HG02763 (cell line): ENCODE results near the gene EVC.

ENCODE experiments used
- ATAC-seq: cut with Tn5 transposase; IDR thresholded peaks from one replicate; pipeline ENCODE4 v1.9.1; 2021; ENCODE audit warnings: mild to moderate bottlenecking, moderate library complexity; ENCODE audit not compliant: unreplicated experiment

The EVC gene

GRCh38 chr4:5730436-5730835, 19.4 kb downstream of the EVC start:
- no peak for ATAC-seq

DNA sequence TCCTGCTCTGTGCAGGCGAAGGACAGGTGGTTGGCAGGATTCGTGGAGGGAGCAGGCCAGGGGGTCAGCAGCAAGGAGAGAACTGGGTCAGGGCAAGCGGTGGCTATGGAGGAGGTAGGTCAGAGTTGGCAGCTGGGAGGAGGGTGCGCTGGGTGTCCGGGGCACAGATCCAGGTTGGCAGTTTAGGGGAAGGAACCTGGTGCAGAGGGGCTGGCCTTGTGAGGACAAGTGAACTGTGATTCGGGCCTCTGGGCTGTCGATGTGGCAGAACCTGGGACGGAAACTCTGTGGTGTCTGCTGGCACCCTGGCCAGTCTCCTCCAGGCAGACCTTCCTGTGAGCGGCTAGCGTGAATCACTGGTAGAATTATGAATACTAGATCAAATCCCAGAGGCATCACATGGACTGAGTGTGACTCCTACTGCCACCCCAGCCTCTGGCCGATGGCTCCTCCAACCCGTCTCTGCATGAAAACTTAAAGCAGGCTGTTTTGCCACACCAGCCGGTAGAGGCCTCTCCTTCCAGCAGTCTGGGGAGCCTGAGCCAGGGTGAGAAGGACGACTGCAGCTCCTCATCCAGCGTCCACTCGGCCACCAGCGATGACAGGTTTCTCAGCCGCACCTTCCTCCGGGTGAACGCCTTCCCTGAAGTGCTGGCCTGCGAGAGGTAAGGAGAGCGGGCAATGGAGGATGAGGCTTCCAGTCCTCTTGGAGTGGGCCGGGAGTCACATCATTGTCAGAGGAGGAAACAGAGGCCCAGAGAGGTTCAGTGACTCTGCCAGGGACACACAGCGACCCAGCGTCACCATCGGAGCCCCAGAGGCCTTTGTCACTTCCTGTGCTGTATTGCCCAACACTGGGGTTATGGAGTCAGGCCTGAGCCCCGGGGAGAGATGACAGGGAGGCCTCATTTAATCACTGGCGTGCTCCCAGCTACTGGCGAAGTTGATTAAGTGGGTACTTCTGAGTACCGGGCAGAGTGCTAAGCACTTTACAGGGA, 20.3 kb downstream of the EVC start:
- no peak for ATAC-seq

- ATAC-seq = no peak
Measured at GRCh38 chr4:5732158-5732557, 21.2 kb downstream of the EVC start.

- no peak for ATAC-seq
Measured at GRCh38 chr4:5734853-5735252, 23.9 kb downstream of the EVC start.

- no peak for ATAC-seq
Measured at GRCh38 chr4:5735463-5735862, 24.5 kb downstream of the EVC start.

DNA sequence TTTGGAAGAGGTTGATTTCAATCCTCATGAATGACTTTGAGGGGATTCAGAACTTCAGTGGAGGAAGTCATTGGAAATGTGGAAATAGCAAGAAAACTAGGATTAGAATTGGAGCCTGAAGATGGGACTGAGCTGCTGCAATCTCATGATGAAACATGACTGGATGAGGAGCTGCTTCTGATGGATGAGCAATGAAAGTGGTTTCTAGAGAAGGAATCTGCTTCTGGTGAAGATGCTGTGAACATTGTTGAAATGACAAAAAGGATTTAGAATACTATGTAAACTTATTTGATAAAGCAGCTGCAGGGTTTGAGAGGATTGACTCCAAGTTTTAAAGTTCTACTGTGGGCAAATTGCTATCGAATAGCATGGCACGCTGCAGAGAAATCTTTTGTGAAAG, 27.1 kb downstream of the EVC start:
- ATAC-seq = no peak

GRCh38 chr4:5742388-5742787, 31.4 kb downstream of the EVC start:
- no peak for ATAC-seq

DNA sequence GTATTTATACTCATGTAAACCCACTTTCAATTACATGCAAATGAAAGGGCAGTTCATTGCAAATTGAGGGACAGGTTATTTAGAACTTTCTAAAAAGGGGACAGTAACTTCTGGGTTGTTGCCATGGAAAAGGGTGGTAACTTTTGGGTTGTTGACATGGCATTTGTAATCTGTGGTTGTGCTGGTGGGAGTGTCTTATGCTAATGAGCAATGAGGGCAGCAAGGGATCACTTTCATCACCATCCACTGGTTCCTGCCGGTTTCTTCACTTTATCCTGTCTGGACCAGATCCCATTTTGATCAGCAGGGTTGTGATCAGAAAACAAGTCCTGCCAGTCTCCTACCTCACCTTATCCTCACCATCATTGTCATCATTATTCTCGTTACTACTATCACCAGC, 32.0 kb downstream of the EVC start:
- no peak for ATAC-seq

- no peak for ATAC-seq
Measured at GRCh38 chr4:5746250-5746649, 35.2 kb downstream of the EVC start.

- no peak for ATAC-seq
Measured at GRCh38 chr4:5746829-5747737, 36.1 kb downstream of the EVC start.

DNA sequence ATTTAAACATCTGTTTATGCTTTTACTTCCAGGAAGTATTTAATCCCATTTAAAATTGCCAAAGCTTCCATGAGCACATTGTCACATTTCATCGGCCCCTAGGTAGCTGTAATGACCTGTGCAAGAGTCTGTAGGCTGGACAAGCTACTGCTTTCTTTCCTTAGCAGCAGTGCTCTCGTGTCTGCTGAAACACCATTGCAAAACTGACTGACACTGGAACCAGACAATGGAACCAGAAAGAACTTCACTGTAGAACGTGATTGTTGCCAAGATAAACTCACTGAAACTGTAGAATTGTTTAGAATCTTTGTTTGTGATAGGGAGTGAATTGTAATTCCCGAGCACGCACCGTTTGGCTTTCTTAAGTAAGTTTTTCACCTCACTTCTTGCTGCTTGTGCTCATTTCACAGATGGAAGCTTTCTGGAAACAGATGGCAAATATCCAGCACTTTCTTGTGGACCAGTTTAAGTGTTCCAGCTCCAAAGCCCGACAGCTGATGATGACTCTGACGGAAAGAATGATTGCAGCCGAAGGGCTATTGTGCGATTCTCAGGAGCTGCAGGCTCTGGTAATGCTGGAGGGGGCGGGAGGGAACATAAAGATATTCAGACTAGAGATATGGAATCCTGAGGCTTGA, 36.9 kb downstream of the EVC start:
- no peak for ATAC-seq

GRCh38 chr4:5749568-5749967, 38.6 kb downstream of the EVC start:
- ATAC-seq = no peak

GRCh38 chr4:5750052-5750945, 39.3 kb downstream of the EVC start:
- ATAC-seq = no peak

- no peak for ATAC-seq
Measured at GRCh38 chr4:5750946-5751665, 40.1 kb downstream of the EVC start.

- no peak for ATAC-seq
Measured at GRCh38 chr4:5751666-5752375, 40.8 kb downstream of the EVC start.

- ATAC-seq = no peak
Measured at GRCh38 chr4:5752376-5753184, 41.6 kb downstream of the EVC start.

- ATAC-seq = no peak
Measured at GRCh38 chr4:5753366-5753765, 42.4 kb downstream of the EVC start.
